SIG-M5 treated with dmso at 0.1 percent for 504 hours (cell line): ENCODE results near the gene DDX6.
A peak's percentile ranks its signal among the peaks of the same experiment; 100 is the strongest.
"Not testable (repeated sequence)": the region's sequence is repeated elsewhere in the genome, so short reads cannot be mapped to it uniquely, and the experiment has no call there.

ENCODE experiments used
- DNase-seq: peaks from one replicate; lab custom pipeline; 2025; ENCODE audit not compliant: unreplicated experiment; lab: John Stamatoyannopoulos, UW

The DDX6 gene, protein sequence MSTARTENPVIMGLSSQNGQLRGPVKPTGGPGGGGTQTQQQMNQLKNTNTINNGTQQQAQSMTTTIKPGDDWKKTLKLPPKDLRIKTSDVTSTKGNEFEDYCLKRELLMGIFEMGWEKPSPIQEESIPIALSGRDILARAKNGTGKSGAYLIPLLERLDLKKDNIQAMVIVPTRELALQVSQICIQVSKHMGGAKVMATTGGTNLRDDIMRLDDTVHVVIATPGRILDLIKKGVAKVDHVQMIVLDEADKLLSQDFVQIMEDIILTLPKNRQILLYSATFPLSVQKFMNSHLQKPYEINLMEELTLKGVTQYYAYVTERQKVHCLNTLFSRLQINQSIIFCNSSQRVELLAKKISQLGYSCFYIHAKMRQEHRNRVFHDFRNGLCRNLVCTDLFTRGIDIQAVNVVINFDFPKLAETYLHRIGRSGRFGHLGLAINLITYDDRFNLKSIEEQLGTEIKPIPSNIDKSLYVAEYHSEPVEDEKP

DNA sequence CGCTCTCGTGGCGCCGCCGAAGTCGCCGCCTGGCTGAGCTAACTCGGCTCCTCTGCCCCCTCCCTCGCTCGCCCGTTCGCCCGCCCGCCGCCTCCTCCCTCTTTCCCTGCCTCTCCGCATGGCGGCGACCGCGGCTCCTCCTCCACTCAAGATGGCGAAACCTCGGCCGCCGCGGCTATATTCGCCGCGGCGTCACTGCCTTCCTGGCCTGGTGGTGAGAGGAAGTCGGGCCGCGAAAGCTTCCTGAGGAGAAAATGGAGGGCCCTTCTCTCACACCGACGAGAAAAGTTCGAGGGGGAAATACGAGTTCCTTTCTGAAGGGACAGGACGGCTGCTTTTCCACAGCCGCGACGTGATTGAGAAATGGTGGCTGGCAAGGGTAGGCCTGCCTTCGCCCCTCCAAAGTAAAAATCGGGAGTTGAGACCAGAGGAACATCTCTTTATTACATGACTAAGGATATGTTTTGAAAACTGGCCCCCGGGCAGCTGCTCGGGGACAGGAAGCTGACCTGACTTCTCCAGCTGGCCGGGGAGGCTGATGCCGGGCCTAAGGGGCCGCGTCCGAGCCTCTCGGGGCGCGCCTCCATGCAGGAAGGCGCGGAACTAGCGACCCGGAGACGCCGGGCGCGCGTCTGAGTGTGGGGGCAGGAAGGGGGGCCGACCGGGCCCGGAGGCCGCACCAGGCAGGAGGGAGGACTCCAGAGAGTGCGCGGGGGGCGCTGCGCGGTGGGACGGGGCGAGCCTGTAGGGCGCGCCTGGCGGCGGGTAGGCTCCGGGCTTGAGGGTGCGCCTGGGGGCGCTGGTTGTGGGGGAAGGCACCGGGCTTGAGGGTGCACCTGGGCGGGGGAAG lies at the start of gene DDX6:
TSS of gene DDX6 (minus strand) at position 54 of the 850 bp plus-strand sequence. CDS start 4,913 bp downstream, outside the sequence.
- DNase-seq, result peak; percentile 85

DNA sequence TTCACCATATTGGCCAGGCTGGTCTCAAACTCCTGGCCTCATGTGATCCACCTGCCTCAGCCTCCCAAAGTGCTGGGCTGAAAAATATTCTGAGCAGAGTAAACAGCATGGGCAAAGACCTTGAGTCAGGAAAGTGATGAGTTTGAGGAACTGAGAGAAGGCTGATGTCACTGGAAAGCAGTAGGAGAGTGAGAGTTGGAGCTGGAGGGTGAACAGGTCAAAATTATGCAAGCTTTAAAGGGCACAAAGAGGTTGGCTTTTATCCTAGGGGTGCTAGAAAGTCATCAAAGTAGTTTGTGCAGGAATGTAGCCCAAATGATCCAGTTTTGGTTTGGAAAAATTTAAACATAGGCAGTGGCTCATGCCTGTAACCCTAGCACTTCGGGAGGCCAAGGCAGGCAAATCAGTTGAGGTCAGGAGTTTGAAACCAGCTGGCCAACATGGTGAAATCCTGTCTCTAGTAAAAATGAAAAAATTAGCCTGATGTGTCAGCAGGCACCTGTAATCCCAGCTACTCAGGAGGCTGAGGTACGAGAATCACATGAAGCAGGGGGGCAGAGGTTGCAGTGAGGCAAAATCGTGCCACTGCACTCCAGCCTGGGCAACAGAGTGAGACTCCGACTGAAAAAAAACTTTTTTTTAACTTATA lies 48.1 kb upstream of the DDX6 start:
- DNase-seq, result peak; percentile 79

DNA sequence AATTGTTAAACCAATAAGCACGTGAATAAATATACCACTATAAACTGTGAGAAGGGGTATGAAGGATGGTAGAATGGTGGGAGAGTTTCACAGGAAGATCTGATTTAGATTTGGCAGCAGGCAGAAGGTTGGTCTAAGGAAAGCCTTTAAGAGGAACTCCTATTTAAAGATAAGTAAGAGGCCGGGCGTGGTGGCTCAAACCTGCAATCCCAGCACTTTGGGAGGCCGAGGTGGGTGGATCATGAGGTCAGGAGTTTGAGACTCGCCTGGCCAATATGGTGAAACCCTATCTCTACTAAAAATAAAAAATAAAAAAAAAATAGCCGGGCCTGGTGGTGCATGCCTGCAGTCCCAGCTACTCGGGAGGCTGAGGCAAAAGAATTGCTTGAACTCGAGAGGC lies 46.9 kb upstream of the DDX6 start:
- no peak for DNase-seq

DNA sequence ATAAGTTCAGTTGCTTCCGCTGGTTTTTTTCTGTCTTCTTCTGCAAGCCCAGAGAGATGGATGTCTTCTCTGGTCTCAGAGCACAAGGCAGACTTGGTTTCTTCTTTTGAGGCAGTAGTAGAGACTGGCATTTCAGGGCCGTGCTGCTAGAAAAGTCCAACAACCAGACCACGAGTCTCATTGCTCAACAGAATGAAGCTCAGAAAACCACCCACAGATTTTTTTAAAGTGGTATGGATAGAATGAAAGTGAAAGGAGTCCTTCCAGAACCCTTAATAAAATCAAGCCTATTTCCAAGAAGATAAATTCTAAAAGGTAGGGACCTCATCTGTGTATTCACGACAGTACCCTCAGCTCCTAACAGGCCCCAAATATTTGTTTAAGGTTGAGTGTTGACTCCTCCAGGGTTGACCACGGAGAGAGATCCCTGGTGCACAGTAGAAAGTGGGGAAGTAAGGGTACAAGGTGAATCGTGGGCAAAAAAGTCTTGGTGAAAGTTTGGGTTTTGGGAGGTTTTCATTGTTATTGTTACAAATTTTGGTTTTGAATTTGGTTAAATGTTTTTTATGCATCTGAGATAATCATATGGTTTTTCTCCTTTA lies 43.6 kb upstream of the DDX6 start:
- peak; percentile 52 for DNase-seq

DNA sequence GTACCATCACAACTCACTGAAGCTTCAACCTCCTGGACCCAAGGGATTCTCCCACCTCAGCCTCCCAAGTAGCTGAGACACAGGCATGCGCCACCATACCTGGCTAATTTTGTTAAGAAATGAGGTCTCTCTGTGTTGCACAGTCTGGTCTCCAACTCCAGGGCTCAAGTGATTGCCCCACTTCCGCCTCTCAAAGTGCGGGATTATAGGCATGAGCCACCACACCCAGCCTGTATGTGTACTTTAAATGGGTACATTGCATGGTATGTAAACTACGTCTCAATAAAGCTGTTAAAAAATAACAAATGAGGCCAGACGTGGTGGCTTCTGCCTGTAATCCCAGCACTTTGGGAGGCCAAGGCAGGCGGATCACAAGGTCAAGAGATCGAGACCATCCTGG lies 36.2 kb upstream of the DDX6 start:
- DNase-seq, result no peak

DNA sequence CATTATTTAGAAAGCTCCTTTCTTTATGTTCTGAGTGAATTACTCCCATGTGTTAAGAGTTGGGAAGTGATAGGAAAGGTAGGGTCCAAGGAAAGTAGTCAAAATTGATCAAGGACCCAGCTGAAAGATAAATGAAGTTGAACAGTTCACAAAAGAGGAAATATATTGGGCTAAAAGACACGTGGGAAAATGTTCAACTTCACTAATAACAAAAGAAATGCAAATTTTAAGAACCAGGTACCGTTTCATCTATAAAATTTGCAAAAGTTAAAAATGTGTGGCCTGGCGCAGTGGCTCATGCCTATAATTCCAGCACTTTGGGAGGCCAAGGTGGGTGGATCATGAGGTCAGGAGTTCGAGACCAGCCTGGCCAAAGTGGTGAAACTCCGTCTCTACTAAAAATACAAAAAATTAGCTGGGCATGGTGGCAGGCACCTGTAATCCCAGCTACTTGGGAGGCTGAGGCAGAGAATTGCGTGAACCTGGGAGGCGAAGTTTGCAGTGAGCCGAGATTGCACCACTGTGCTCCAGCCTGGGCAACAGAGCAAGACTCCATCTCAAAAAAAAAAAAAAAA lies 32.1 kb upstream of the DDX6 start:
- DNase-seq, result not testable (repeated sequence)

DNA sequence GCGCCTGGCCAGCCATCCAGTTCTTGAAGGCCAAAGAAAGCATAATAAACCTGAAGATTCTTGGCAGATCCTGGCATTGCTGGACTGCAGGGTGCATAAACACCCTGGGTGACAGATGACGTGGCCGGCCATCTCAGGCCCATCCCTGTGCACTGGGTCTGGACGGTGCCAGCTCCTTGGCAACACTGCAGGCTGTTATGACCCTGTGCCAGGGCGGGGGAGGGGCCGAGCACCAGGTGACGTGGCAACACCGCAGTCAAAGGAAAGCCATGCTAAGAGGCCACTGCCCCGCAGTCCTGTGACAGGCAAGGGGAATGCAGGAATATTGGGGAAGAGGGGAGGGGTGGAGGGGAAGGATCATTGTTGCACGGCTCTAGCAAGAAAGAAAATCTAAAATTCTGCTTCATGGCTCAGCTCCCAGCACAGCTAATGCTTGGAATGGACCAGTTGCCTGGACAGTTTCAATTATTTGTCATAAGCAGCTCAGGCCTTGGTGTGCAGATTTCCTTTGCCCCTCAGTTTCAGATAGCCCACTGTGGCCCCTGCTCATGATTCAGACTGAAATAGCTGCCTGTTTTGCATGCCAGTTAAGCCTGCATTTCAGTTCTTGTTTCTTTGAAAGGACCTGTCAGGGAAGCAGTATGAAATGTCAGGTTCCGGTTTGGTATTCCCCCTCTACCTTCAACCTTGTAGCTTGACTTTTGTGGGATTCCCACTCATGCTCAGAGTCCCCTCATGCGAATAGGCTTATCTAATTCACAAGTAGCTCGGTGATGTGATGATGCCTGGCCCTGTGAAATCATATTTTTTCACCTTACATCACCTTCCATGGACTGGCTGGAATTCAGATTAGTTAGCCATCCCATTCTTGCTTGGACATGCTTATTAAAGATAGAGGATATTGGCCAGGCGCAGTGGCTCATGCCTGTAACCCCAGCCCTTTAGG lies 29.7 kb upstream of the DDX6 start:
- DNase-seq, result no peak

DNA sequence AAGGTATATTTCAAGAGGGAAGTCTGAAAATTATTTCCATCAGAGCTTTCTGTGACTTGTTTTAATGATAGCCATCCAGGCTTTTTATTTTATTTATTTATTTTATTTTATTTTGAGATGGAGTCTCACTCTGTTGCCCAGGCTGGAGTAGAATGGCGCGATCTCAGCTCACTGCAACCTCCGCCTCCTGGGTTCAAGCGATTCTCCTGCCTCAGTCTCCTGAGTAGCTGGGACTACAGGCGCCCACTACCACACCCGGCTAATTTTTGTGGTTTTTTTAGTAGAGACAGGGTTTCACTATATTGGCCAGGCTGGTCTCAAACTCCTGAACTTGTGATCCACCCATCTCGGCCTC lies 29.0 kb upstream of the DDX6 start:
- DNase-seq, result not testable (repeated sequence)

DNA sequence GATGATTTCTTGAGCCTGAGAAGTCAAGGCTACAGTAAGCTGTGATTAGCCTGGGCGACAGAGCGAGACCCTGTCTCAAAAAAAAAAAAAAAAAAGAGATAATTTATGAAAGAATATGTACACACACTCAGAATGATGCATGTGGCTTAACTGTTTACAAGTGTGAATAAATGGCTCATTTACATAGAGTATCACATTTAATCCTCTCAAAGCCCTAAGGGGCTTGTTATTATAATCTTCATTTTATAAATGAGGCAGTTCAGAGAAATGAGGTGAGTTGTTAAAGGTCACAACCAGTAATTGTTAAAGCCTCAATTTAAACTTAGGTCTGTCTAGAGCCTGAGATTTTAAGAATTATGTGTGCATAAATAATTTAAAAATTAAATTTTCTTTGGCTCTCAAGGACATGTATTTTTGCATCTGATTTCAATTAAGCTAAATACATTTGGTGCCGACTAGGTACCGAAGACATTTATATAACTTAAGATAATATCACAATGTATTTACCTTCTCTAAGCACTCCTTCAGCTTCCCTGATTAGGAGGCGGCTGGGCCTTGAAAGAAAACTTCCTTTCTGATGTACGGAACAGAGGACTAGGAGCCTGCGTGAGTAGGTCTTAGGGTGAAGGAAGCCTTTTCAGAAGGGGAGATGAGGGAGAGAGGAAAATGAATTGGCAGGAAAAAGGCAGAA lies 28.5 kb upstream of the DDX6 start:
- DNase-seq, result no peak

DNA sequence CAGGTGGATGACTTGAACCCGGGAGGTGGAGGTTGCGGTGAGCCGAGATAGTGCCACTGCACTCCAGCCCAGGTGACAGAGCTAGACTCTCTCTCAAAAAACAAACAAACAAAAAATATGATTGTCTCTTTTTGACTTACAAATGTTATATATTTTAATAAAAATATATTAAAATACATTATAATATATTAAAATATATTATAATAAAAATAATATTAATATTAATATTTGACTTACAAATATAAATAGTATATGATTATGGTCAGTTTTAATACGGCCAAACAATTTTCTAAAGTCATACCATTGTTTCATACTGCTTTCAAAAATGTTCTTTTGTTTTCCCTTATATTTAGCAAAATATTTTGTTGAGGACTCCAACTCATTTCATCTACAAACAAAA lies 27.2 kb upstream of the DDX6 start:
- no peak for DNase-seq

DNA sequence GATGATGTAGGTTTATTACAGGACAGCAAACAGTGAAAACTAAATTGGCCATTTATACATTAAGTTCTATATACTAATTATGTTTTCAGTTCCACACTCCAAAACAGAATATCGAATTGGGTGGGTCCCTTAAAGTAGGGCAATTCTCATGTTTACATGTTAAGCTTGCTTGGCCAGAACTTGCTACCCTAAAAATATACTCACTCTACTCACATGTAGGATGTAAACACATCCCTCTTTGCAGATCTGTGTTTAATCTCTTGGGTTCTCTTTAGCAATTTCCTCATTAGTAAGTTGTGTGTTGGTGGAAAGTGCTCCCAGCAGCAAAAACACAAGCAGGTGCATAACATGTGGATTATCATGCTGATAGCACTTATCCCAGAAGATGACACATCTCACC lies 22.6 kb upstream of the DDX6 start:
- DNase-seq, result no peak

DNA sequence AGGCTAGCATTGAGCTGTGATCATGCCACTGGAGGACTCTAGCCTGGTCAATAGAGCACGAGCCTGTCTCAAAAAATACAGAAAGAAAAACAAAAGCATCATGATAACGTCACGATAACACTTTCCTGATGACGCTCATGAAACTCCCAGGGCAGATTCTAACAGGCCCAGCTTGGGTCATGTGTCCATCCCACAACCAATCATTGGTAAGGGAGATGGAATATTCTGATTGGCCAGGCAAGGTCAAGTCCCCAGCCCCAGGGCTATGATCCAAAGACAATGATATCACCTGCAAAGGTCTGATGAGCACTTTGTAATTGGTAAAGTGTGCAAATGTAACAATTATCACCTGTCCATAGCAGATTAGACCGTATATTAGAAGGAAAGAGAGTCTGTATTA lies 21.5 kb upstream of the DDX6 start:
- DNase-seq, result no peak

DNA sequence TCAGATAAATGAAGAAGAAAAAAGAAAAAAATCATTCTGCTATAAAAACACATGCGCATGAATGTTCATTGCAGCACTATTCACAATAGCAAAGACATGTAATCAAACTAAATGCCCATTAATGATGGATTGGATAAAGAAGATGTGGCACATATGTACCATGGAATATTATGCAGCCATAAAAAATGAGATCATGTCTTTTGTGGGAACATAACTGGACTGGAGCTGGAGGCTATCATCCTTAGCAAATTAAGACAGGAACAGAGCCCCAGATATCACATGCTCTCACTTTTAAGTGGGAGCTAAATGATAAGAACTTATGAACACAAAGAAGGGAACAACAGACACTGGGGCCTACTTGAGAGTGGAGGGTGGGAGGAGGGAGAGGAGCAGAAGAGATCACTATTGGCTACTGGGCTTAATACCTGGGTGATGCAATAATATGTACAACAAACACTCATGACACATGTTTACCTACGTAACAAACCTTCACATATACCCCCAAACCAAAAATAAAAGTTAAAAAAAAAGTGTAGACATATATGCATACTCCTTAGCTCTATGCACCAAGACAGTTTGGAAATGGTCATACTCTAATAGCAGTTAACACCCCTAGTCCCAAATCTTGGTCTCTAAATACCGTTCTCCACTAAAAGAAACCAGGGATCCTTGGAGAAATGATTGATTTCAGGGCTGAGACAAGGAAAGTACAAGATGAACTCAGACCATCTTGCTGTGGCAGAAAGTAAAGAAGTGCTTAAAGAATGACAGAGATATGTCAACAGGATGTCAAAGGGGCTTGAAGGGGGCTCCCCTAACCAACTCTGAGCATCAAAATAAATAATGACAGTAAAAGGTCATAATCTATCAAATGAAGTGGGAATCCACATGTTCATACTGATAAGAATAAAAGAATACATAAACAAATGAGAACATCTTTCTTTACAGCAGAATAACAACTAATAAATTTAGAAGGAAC lies 17.1 kb upstream of the DDX6 start:
- DNase-seq, result no peak

DNA sequence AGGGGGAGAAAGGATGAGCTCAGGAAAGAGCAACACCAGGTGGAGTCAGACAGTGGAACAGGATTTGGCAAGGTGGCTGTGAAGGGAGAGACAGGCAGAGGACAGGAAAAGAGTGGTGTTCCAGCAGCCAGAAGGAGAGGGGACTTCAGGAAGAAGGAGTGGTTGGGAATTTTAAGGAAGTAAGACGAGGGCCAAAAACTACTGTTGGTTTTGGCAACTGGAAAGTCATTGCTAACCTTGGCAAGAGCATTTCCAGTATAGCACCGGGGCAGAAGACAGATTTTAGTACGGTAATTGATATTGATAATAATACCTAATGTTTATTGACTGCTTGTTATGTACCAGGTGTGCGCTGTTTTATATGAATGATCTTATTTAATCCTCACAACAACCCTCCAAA lies 15.4 kb upstream of the DDX6 start:
- no peak for DNase-seq

DNA sequence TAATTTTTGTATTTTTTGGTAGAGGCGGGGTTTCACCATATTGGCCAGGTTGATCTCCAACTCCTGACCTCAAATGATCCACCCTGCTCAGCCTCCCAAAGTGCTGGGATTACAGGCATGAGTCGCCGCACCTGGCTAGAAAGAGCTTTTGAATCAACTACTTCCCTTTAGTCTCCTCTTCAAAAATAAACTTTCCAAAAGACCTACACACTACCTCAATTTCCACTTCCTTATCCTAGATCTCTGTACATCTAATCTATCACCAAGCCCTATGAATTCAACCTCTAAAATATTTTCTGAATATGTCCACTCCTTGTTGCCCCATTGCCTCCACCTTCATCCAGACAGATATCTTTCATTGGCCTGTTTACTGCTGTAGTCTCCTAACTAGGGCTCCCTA lies 13.1 kb upstream of the DDX6 start:
- no peak for DNase-seq

DNA sequence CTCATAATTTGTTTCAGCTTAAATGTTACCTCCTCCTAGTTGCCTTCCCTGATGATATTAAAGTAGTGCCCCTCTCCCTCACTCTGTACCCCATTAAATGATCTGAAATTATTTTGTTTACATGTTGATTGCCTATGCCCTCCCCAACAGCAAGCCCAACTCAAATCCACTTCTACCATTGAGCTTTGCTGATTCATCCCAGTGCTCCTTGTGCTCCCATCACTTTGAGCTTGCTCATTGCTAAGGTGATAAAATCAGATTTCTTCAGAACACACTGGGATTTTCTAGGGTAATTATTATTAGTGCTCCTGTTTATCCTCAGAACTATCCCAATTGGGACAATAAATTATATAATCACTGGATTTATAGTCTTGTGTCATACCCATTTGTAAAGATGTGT lies 8.4 kb upstream of the DDX6 start:
- DNase-seq, result no peak

DNA sequence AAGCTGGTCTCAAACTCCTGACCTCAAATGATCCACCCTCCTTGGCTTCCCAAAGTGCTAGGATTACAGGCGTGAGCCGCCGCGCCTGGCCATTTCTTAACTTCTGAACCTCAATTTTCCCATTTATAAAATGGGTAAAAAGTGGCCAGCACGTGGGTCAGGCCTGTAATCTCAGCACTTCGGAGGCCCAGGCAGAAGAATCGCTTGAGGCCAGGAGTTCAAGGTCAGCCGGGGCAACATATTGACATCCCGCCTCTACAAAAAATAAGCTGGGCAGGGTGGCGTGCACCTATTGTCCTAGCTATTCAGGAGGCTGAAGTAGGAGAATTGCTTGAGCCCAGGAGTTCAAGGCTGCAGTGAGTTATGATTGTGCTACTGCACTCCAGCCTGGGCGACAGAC lies 6.5 kb upstream of the DDX6 start:
- DNase-seq, result no peak

DNA sequence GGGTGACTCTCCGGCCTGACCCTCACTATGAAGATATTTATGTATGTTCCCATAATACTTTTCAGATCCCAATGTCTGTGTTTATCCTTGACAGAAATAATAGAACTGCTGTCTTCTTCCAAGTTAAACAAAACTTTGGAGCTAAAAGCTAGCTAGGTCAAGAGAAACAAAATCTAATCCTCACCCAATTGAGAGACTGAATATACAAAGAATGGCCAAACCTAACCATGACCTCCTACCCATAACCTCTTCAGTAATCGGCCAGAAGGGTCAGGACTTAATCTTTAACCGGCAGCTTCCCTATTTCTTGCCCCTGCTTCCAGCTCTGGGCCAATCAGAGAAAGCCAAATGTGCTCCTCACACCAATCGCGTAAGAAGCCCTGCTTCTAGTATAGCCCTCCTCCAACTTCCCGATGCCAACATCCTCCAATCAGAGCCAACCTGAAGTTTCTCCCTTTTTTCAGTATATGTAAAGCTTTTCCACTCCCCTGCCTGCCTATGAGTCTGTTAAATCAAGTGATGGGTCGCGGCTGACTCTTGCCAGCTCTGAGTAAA lies 1.7 kb upstream of the DDX6 start:
- DNase-seq, result peak; percentile 97
